ENCODE measurements around the gene CRK.

CRK gene

DNA sequence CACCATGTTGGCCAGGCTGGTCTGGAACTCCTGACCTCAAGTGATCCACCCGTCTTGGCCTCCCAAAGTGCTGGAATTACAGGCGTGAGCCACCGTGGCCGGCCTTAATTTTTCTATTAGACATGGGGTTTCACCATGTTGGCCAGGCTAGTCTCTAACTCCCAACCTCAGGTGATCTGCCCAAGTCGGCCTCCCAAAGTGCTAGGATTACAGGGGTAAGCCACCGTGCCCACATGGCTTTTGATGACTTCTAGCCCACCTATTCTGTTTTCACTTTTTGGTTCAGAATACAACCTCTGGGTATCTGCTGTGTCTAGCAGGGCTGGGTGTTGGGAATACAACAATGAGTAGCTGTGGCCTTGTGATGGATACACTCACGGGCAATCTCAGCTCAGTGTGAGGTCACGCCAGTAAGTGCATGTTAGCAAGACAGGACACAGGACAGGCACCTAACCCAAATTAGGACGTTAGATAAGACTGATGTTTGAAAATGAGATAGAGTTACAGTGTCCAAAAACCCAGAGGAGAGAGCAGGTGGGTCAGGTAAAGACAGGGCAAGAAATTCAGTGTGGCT lies 41.9 kb downstream of the CRK start:
- Histone ChIP-seq H3K4me1 (ENCODE audit: low read length) (no peaks in the 10 kb centered on the region; the same call in 1 of the 2 replicates), H3K79me2 (ENCODE audit: low read length) (no peaks in the 10 kb centered on the region), H3K9me3 (ENCODE audit: insufficient read depth, low read length) (no peaks in the 10 kb centered on the region), H4K20me1 (ENCODE audit: insufficient read depth, low read length) (no peaks in the 10 kb centered on the region), H3K27me3 (ENCODE audit: low read depth, low read length) (no peaks in the 10 kb centered on the region), H3K4me2 (ENCODE audit: low read length) (no peak overlapping the region), H3K4me3 (ENCODE audit: low read length) (no peak overlapping the region), H3K36me3 (replicated peaks; ENCODE audit: low read depth, low read length) (no peaks in the 10 kb centered on the region), H3K9ac (ENCODE audit: low read length) (no peak overlapping the region), H3K27ac (ENCODE audit: low read length) (no peak overlapping the region), H2AFZ (ENCODE audit: low read depth, low read length) (no peak overlapping the region)
- TF ChIP-seq EZH2phosphoT487 (IDR thresholded peaks at IDR 0.05; ENCODE audit: low read depth) (no peak), CTCF (IDR thresholded peaks at IDR 0.05; ENCODE audit: low read depth, low read length) (no peak)

DNA sequence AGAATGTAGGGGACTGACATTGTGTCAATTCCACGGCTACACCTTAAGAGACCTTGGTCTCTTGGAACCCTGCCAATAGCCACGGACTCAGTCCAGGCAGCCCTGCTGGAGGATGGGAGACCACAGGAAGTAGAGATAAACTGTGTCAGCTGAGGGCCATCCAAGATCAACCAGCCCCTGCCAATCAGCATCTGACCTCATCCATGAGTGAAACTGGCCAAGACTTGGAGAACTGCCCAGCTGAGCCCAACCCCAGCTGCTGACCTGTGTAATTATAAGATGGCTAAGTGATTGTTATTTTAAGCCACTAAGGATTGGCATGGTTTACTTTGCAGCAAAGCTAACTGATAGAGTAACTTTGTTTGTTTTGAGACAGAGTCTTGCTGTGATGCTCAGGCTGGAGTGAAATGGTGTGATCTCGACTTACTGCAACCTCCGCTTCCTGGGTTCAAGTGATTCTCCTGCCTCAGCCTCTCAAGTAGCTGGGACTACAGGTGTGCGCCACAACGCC lies 42.7 kb downstream of the CRK start:
- H3K79me2 ChIP-seq (ENCODE audit: low read length) = no peaks in the 10 kb centered on the region
- no peak overlapping the region for H3K9ac ChIP-seq (ENCODE audit: low read length)
- H3K9me3 ChIP-seq (ENCODE audit: insufficient read depth, low read length) = no peaks in the 10 kb centered on the region
- H3K36me3 ChIP-seq (replicated peaks; ENCODE audit: low read depth, low read length) = no peaks in the 10 kb centered on the region
- no peaks in the 10 kb centered on the region for H4K20me1 ChIP-seq (ENCODE audit: insufficient read depth, low read length)
- H3K4me3 ChIP-seq (ENCODE audit: low read length) = no peak overlapping the region
- H3K4me1 ChIP-seq (ENCODE audit: low read length) = no peaks in the 10 kb centered on the region; the same call in 1 of the 2 replicates
- H2AFZ ChIP-seq (ENCODE audit: low read depth, low read length) = no peak overlapping the region
- TF ChIP-seq CTCF (IDR thresholded peaks at IDR 0.05; ENCODE audit: low read depth, low read length) (no peak), EZH2phosphoT487 (IDR thresholded peaks at IDR 0.05; ENCODE audit: low read depth) (no peak)
- H3K27ac ChIP-seq (ENCODE audit: low read length) = no peak overlapping the region
- no peaks in the 10 kb centered on the region for H3K27me3 ChIP-seq (ENCODE audit: low read depth, low read length)
- 0 out of 2 replicates have a peak overlapping the region, but pooled peaks have one; percentile 17 for H3K4me2 ChIP-seq (ENCODE audit: low read length)

DNA sequence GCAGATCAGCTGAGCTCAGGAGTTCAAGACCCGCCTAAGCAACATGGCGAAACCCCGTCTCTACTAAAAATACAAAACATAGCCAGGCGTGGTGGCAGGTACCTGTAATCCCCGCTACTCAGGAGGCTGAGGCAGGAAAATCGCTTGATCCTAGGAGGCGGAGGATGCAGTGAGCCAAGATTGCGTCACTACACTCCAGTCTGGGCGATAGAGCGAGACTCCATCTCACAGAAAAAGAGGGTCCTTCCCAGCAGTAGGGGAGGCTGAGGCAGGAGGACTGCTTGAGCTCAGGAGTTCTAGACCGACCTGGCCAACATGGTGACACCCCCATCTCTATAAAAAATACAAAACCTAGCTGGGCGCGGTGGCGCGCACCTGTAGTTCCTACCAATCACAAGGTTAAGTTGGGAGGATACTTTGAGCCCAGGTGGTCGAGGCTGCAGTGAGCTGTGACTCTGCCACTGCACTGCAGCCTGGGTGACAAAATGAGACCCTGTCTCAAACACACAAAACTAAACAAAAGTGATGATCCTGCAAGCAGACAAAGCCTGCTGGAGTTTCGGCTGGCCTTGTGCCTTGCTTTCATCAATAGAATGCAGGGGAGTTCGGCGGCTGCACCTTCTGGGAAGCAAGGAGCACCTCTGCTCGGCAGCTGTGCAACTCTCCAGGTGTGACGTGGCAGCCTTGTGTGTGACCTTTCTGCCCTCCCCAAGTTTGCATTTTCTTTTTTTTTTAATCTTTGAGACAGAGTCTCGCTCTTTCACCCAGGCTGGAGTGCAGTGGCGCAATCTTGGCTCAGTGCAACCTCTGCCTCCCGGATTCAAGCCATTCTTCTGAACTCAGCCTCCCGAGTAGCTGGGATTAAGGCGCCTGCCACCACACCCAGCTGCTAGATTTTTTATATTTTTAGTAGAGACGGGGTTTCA lies 43.6 kb downstream of the CRK start:
- Histone ChIP-seq H3K27ac (ENCODE audit: low read length) (no peak overlapping the region), H3K4me1 (ENCODE audit: low read length) (no peaks in the 10 kb centered on the region; the same call in 1 of the 2 replicates), H3K9ac (ENCODE audit: low read length) (no peak overlapping the region), H3K9me3 (ENCODE audit: insufficient read depth, low read length) (no peaks in the 10 kb centered on the region), H3K4me3 (ENCODE audit: low read length) (no peak overlapping the region; the same call in 1 of the 2 replicates), H4K20me1 (ENCODE audit: insufficient read depth, low read length) (no peaks in the 10 kb centered on the region), H3K27me3 (ENCODE audit: low read depth, low read length) (no peaks in the 10 kb centered on the region), H3K79me2 (ENCODE audit: low read length) (no peaks in the 10 kb centered on the region), H3K4me2 (ENCODE audit: low read length) (peak overlapping the region; percentile 28; the same call in 1 of the 2 replicates), H2AFZ (ENCODE audit: low read depth, low read length) (no peak overlapping the region), H3K36me3 (replicated peaks; ENCODE audit: low read depth, low read length) (no peaks in the 10 kb centered on the region)
- TF ChIP-seq CTCF (IDR thresholded peaks at IDR 0.05; ENCODE audit: low read depth, low read length) (no peak), EZH2phosphoT487 (IDR thresholded peaks at IDR 0.05; ENCODE audit: low read depth) (no peak)

GRCh38 chr17:1402262-1402586 lies 53.8 kb downstream of the CRK start:
- Histone ChIP-seq H3K9me3 (ENCODE audit: insufficient read depth, low read length) (no peaks in the 10 kb centered on the region), H3K9ac (ENCODE audit: low read length) (no peak overlapping the region), H3K4me3 (ENCODE audit: low read length) (no peak overlapping the region), H3K79me2 (ENCODE audit: low read length) (peaks cover 28% of the 10 kb centered on the region), H2AFZ (ENCODE audit: low read depth, low read length) (no peak overlapping the region), H3K36me3 (replicated peaks; ENCODE audit: low read depth, low read length) (peaks cover 16% of the 10 kb centered on the region), H4K20me1 (ENCODE audit: insufficient read depth, low read length) (peaks cover 20% of the 10 kb centered on the region), H3K4me2 (ENCODE audit: low read length) (no peak overlapping the region), H3K27ac (ENCODE audit: low read length) (no peak overlapping the region), H3K27me3 (ENCODE audit: low read depth, low read length) (no peaks in the 10 kb centered on the region), H3K4me1 (ENCODE audit: low read length) (peaks cover 11% of the 10 kb centered on the region)
- TF ChIP-seq EZH2phosphoT487 (IDR thresholded peaks at IDR 0.05; ENCODE audit: low read depth) (no peak), CTCF (IDR thresholded peaks at IDR 0.05; ENCODE audit: low read depth, low read length) (no peak)

All from OCI-LY3 (cell line).